Measurements from ENCODE around the gene FAAP24. TPM values are rescaled to one million over a fixed set of nuclear protein-coding genes. Genes with fewer than 3 reads are reported as not detected.
"Not testable (repeated sequence)": the region's sequence is repeated elsewhere in the genome, so short reads cannot be mapped to it uniquely, and the experiment has no call there.

Gene FAAP24
- total RNA-seq, 2 donors from 2014 or later = 4.6 to 5.4 TPM

- not testable (repeated sequence) for H3K27ac ChIP-seq (ENCODE audit: low read depth, low read length); H3K4me3 ChIP-seq (ENCODE audit: low read length); H3K9me3 ChIP-seq (ENCODE audit: control insufficient read depth, low read length); H3K9ac ChIP-seq (ENCODE audit: extremely low read depth, low read length, poor library complexity, severe bottlenecking); H3K4me3 Mint-ChIP-seq; H3K27me3 Mint-ChIP-seq (ENCODE audit: insufficient read depth); H3K27ac Mint-ChIP-seq; DNase-seq; H3K9me3 Mint-ChIP-seq; H3K4me1 Mint-ChIP-seq; H3K27me3 ChIP-seq (ENCODE audit: control insufficient read depth, insufficient read depth, low read length, poor library complexity, severe bottlenecking); H3K4me1 ChIP-seq (ENCODE audit: control insufficient read depth, insufficient read depth, low read length)
- peaks cover 38% of the 10 kb centered on the region for H3K36me3 ChIP-seq (ENCODE audit: control insufficient read depth, insufficient read depth, low read length)
- H3K36me3 Mint-ChIP-seq (ENCODE audit: low read depth) = peaks cover 63% of the 10 kb centered on the region
- peak; percentile 30 for TF ChIP-seq CTCF (conservative IDR thresholded peaks at IDR 0.05)
- WGBS, 2 experiments (ENCODE audit: insufficient coverage in 1 of 2, insufficient read length in 1 of 2) = 93 to 98% methylated on average over 9 to 15 of the region's 15 CpGs
These were observed 30.3 kb downstream of the FAAP24 start for GRCh38 chr19:33002126-33002865.

DNA sequence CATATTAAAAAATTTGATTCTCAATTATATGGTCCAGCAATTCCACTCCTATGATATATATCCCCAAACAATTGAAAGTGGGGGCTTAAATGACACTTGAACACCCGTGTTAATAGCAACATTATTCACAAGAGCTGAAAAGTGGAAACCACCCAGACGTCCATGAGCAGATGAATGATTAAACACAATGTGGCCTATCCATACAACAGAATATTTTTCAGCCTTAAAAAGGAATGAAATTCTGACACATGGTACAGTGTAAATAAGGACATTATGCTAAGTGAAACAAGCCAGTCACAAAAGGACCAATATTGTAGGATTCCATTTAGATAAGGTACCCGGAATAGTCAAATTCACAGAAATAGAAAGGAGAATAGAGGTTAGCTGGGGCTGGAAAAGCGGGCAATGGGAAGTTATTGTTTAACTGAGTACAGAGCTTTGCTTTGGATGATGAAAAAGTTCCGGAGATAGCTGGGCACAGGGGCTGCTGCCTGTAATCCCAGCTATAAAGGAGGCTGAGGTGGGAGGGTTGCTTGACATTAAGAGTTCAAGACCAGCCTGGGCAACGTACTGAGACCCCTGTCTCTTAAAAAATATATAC is 31.5 kb downstream of the FAAP24 start:
- not testable (repeated sequence) for DNase-seq; H3K4me3 ChIP-seq (ENCODE audit: low read length); H3K27me3 Mint-ChIP-seq (ENCODE audit: insufficient read depth); H3K4me1 ChIP-seq (ENCODE audit: control insufficient read depth, insufficient read depth, low read length); H3K9me3 ChIP-seq (ENCODE audit: control insufficient read depth, low read length); H3K4me3 Mint-ChIP-seq; H3K27me3 ChIP-seq (ENCODE audit: control insufficient read depth, insufficient read depth, low read length, poor library complexity, severe bottlenecking); H3K27ac Mint-ChIP-seq; H3K9me3 Mint-ChIP-seq; H3K4me1 Mint-ChIP-seq; H3K9ac ChIP-seq (ENCODE audit: extremely low read depth, low read length, poor library complexity, severe bottlenecking); H3K27ac ChIP-seq (ENCODE audit: low read depth, low read length)
- H3K36me3 ChIP-seq (ENCODE audit: control insufficient read depth, insufficient read depth, low read length) = peaks cover 40% of the 10 kb centered on the region
- WGBS, 2 experiments (ENCODE audit: insufficient coverage in 1 of 2, insufficient read length in 1 of 2) = 92 to 94% methylated on average over 5 of the region's 6 CpGs
- H3K36me3 Mint-ChIP-seq (ENCODE audit: low read depth) = peaks cover 59% of the 10 kb centered on the region

DNA sequence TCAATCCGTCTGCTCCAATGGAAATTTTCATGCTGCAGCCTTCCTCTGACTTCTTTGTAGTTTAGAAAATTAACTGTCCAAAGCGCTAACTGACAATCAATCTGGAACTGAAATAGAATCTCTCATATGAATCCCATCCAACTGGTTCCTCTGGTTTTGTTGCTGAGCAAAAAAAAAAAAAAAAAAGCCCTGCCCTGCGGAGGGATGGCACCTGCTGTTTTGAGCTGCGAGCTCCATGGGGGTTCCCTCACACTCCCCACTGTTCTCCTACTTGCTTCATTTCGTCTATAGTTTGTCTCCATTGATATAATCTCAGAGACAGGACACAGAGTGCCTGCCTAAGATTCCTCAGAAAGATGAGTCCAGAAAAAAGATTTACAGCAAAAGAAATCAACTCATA is 33.4 kb downstream of the FAAP24 start:
- Histone ChIP-seq H3K4me1 (ENCODE audit: control insufficient read depth, insufficient read depth, low read length) (no peaks in the 10 kb centered on the region), H3K36me3 (ENCODE audit: control insufficient read depth, insufficient read depth, low read length) (peaks cover 54% of the 10 kb centered on the region), H3K9me3 (ENCODE audit: control insufficient read depth, low read length) (no peaks in the 10 kb centered on the region), H3K27ac (ENCODE audit: low read depth, low read length) (no peak overlapping the region), H3K27me3 (ENCODE audit: control insufficient read depth, insufficient read depth, low read length, poor library complexity, severe bottlenecking) (no peaks in the 10 kb centered on the region), H3K9ac (ENCODE audit: extremely low read depth, low read length, poor library complexity, severe bottlenecking) (no peak overlapping the region), H3K4me3 (ENCODE audit: low read length) (no peak overlapping the region)
- Mint-ChIP-seq H3K4me3 (no peak overlapping the region), H3K4me1 (peaks cover 4% of the 10 kb centered on the region), H3K36me3 (ENCODE audit: low read depth) (peaks cover 63% of the 10 kb centered on the region), H3K9me3 (no peaks in the 10 kb centered on the region), H3K27ac (no peak overlapping the region), H3K27me3 (ENCODE audit: insufficient read depth) (no peaks in the 10 kb centered on the region)
- WGBS, 2 experiments (ENCODE audit: insufficient coverage in 1 of 2, insufficient read length in 1 of 2) = 75 to 76% methylated on average over 5 of the region's 5 CpGs
- DNase-seq = peak; percentile 64
- no peak for TF ChIP-seq CTCF (conservative IDR thresholded peaks at IDR 0.05)

All from endodermal cell (in vitro differentiated cells).